GM21825 (cell line): Measurements from ENCODE around the gene NOM1.

Experiments
- ATAC-seq: cut with Tn5 transposase; IDR thresholded peaks from one replicate; pipeline ENCODE4 v1.9.1; 2021; ENCODE audit warnings: mild to moderate bottlenecking, moderate library complexity; ENCODE audit not compliant: unreplicated experiment

Gene NOM1

DNA sequence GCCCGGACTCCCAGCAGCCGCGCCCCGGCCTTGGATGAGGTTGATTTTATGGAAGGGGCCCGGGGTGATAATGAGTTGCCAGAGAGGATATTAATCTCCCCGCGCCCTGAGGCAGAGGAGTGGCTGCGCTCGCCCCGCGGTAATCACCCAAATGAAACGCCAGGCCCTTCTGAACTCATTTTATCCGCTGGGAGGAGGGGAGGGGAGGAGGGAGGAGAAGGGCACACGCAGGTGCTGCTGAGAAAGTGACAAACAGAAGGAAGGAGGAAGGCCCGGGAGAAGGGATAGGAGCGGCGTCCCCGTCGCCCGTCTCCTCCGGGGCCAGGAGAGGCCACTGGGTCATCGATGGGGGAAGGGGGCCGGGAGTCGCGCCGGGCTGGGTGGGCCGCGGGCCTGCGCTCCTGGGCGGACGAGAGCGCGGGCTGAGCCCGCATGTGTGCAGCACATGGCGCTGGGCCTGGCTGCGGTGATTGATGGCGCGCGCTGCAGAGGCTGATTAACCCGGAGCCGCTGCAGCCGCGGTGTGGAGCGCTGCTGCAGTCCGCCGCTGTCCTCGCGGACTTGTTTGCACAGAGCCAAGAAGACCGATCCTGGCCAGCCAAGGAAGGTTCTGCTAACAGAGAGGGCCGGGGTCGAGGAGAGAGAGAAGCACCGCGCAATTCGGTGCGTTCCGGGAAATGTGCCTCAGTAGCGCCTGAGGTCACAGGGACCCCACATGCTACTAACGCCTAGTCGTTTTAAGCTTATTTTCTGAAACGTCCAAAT is 54.4 kb downstream of the NOM1 start:
- ATAC-seq = no peak

DNA sequence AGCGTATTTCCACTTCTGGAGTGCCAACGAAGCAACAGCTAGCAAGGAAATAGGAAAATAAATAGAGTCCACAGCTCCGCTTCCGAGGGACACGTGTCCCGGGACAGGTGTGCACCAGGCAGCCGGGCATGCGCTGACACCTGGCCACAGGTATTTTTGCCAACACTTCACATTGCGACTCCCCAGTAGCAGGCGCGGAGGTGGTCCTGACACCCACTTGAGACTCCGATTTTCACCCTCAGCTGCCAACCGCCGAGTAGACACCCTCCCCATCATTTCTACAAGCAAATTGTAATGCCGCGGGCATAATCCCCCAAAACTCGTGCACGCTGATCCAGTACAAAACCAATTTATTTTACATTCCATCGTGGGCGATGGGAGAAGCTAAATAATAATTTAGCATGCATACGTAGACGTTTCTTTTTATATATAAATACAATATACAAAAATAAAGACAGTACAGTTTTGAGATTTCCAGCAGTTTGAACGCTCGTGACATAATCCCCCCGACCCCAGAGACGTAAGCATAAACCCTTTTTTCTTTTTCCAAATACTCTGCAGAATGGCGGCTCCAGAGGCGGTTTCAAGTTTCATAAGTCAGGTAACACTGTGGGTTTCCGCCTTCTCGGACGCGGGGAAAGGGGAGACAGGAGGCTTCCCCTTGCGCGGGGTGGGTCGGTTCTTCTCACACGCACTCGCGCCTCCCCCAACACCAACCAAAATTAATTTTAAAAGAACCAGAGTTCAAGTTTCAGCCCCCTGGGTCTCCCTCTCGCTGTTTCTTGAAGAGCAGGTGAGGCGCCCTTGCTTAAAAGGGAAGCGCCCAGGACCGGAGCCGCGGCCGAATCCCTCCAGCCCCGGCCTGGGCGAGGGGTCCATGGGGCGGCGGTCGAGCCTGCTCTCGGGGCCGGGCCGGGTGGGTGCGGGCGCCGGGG is 55.3 kb downstream of the NOM1 start:
- no peak for ATAC-seq

DNA sequence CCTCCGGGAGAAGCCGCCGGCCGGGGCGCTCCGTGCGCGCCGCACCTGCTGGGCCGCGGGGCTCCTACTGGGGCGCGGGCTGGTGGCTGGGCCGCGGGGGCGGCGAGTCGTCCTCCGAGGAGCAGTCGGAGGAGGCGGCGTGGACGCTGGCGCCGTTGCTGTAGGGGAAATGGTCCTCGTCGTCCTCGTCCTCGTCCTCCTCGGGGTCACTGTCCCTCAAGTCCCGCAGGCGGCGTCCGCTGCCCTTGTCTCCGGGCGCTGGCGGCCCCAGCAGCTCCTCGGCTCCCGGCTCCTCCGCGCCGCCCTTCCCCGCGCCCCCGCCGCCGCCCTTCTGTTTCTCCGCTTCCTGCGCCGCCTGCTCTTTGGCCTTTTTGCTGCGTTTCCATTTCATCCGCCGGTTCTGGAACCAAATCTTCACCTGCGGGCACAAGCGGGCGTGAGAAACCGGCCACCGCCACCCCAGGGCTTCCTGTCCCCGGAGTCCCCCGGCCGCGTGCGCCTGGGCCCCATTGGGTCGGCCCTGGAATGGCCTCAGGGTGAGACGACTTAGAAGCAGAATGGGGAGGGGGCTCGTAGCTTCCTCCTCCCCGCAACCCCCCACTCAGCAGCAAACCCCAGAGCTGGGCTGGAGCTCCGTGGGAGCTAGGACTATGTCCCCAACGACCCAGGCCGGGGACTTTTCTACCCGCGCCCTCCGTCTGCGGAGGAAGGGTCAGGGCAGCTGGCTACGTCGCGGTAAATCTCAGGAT is 56.1 kb downstream of the NOM1 start:
- ATAC-seq = no peak

DNA sequence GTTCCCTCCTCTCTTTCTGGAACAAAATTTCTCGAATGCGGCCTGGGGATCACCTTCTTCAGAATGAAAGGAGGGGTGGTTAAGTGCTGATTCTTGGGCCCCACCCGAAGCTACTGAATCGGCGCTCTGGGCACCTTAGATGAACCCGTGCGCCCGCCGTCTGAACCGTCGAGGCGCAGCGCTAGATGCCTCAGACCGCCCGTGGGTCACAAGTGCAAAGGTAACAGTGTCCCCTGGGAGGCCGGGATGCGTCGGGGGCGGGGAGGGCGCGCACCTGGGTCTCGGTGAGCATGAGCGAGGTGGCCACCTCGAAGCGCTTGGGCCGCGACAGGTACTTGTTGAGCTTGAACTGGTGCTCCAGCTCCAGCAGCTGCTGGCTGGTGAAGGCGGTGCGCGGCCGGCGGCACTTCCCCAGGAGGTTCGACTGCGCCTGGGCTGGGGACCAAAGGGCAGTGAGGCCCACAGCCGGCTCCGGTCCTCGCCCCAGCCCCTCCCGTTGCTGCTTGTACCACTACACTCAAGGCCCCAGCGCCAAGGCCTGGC is 56.8 kb downstream of the NOM1 start:
- no peak for ATAC-seq

DNA sequence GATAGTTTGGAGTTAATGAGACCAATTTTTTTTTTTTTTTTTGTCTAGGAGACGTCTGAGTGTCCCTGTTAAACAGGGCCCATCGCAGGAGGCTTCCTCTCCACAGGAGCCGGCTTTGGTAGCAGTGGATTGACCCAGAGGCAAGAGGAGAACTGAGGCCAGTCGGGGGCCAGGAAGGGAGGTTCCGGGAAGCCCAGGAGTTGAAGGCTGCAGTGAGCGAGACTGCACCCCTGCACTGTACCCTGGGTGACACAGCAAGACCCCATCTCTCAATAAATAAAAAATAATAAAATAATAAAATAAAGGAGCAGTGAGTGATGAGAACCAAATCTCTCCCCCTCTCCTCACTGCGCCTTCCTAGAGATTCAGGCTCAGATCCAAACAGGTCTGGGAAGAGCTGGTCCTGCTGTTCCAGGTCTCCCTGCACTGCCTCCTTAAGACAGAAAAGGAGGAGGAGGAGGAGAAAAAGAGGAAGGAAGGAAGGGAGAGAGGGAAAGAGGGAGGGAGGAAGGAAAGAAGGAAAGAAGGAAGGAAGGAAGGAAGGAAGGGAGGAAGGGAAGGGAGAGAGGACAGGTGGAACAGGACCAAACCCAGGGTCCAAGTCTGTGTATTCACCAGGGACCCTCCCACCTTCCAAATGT is 57.4 kb downstream of the NOM1 start:
- ATAC-seq = no peak

DNA sequence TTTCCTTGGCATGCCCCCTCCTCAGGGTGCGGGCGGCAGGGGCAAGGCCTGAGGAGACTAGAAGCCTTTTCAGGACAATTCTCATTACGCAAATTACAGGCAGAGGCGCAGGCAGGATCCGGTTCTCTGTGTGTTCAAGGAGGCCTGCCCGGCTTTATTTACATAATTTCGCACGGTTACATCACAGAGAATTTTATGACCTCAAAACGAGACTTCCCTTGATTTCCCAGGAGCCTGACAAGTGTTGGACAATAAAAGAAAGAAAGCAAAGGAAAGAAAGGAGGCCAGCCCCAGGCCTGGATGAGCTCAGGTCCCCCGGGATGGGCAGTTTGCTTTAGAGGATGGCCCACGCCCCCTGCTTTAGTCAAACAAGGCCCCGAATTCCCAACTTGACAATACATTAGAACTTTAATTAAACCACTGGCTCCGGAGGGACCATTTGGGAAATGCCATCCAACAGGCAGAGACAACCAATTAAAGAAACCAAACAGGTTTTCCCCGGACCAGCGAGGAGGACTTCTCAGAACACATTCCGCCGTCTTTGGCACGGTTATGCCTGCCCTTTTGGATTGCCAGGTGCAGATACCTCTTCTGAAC is 58.1 kb downstream of the NOM1 start:
- ATAC-seq = no peak

DNA sequence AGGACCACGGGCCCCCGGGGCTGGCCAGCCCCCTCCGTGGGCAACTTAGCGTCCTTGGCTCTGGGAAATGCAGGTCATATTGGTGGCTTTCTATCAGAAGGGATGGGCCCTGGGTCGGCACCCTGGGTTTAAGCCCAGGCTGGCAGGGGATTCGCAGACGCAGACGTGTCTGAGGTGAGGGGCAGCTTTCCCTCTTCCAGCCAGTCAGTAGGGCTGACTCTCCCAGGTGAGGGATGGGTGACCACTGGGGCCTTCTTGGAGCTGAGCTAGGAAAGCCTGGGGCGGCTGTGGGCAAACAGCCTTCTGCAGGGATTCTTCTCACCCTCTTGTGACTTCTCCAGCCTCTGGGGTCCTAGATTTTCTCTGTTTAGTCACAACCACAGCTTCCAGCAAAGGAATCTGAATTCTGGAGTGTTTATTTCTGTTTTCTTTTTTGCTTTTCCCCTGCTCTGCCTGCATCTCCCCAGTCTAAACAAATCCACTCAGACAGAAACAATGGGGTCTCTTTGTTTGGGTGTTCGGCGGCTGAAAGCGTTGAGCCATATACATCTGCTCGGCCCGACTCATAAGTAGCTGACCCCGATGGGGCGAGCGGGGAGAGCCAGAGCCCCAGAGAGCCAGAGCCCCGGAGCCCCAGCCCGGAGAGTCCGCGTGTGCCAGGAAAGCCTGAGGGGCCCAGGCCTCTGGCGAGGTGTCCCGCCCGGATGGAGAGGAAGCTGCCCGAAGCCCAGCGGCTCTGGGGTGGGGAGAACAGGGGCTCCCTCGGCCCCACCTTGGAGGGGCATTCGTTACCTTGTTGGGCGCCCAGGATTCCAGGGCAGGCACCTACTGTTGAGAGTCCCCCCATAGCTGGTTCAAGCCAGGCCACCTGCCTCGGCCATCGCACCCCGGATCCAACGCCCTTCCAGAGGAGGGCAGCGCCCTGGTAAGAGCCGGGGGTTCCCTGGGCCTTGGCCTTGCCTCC is 59.0 kb downstream of the NOM1 start:
- no peak for ATAC-seq

DNA sequence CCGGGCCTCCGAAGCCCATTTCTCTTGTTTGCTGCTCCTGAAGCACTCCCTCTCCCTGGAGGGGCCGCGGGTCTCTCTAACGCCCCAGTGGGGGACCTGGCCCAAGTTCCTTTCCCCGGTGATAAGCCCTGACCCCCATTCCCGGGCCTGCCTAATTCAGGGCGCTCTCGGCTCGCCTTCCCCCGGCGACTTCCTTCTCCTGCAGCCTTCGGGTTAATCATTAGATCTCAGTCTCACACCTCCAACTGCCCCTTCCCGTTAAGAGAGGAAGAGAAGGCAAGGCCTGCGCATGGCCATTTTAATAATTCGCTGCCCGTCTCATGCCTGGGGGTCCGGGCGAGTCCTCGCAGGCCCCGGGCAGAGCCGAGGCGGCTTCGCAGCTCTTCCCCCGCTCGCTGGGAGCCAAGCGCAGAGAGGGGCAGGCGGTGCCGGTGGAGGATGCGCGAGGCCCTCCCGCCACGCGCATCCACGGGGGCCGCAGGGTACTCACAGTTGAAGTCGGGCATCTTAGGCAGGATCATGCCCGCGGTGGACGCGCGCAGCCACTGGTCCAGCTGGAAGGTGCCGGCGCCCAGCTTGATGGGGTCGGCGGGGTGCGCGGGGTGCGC is 59.8 kb downstream of the NOM1 start:
- peak; percentile 22 for ATAC-seq

DNA sequence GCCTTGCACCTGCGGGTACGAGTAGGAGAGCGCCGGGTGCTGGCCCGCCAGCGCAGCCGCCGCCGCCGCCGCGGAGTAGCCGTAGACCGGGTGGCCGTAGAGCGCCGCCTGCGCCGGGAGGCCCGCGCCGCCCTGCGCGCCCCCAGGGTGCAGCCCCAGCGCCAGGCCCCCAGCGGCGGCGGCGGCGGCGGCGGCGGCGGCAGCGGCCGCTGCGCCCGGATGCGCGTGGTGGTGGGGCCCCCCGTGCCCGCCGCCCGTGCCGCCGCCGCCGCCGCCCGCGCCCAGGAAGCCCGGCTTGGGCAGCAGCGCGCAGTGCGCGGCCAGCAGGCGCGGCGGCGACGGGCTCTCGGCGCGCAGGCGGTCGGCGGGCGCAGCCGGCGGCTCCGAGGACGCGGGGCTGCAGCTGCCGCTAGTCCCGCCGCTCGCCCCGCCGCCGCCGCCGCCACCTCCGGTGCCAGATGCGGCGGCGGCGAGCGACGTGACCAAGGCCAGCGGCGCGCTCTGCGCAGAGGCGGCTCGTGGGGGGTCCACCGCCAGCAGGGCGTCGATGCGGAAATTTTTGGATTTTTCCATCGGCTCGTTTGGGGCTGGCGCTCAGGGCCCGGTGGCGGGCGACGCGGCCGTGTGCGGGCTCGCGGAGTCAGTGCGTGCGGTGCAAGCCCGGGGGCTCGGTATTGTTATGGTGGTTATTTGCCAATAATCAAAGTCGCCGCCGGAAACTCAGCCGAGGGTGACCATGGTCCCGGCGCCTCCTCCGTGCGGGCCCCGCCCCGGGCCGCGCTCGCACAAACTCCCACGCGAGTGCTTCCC is 60.5 kb downstream of the NOM1 start:
- ATAC-seq = peak; percentile 3

DNA sequence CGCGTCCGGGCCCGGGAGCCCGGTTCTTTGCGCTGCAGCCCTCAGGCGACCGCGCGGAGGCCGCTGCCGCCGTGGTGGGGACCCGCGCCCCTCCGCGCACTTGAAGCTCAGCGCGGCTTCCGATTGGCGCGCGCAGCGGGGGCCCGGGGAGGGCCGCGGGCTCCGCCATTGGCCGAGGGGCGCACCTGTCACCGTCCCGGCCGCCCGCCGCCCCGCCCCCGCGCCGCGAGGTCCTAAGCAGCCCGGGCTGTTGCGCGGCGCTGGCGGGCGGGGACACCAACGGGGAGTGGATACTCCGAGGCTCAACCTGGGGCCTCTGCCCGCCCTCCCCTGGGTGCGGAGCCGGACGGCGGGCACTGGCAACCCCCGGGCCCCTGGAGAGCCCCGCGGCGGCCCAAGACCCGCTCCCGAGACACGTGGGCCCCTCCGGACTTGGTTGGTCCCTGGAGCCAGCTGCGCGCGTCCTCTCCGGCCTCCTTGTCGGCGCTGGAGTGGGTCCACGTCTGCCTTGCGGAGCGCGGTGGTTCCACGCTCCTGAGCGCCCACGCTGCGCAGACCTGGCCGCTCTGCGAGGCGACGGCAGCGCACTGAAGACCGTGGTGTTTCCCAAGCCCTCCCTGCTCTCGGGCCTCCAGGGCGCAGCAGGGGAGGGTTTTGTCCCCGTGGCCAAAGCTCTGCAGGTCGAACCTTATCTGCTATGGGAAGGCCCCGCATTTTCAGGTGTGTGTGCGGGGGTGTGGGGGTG is 61.2 kb downstream of the NOM1 start, which contains the start of gene MNX1:
Gene MNX1, minus strand, starts transcription at position 76 of the 745 bp plus-strand sequence. CDS start 313 bp downstream, outside the sequence.
- peak; percentile 73 for ATAC-seq

DNA sequence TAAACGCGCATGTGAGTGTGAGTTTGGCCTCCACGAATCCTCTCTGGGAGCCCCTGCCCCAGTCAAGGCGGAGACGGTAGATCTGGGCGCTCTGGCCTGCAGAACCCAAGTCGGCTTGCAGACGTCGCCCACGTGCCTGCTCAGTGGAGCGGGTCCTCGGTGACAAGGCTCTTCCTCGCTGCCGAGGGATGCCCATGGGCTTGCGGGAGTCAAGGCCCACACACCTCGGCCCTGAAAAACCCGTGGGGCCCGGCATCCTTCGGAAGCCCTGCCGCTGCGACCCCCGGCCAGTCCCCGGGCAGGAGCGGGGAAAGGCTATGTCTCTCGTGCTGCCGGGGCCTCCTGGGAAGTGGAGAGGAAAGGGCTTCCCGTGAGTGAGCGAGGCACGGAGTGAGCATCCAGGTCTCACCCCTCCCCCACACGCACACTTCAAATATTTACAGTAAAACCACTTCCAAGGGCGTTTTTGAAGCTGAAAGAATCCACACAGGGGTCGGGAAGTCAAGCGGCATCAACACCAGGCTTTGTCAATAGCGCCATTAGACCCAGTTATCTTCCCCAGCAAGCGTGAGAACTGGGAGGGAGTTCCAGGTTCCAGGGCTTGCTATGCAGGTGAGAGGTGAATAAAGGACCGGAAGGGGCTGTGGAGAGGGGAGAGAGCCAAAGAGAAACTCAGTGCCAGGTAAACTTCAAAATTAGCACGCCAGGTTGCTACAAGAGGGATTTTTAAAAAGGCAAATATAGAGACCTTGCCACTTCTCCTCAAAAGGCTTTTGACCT is 62.0 kb downstream of the NOM1 start:
- no peak for ATAC-seq

DNA sequence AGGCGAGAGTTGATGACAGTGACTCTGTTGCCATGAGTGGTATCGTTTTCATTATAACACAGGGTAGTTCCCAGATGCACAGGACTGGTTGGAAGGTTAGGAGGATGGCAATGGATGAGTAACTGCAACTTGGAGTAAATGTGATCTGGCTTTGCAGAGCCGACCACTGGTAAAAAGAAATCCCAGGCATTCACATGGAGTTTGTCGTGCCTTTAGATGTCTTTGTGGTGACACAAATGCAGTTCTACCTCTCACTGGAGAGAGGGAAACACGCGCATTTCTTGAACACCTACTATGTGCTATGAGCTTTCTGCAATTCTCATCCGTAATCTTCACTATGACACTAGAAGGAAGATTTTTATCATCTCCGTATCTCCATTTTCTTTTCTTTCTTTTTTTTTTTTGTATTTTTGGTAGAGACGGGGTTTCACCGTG is 62.6 kb downstream of the NOM1 start:
- no peak for ATAC-seq

DNA sequence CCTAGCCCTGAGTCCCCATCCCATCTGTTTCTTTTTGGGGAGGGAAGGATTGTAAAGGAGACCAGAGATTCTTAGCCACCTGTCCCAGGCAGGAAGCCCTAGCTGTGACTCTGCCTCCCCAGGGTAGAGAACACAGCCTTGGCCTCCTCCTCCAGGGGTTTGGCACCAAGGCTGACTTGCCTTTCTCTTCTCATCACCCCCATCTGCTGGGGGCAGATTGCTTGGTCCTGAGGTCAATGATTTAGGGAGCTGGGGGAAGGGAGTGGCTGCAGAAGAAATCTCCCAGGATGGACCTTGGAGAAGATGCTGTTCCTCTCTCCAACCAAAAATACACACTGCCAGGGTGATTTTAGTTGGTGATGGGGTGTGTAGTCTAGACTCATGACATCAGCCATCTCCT is 63.6 kb downstream of the NOM1 start:
- no peak for ATAC-seq

DNA sequence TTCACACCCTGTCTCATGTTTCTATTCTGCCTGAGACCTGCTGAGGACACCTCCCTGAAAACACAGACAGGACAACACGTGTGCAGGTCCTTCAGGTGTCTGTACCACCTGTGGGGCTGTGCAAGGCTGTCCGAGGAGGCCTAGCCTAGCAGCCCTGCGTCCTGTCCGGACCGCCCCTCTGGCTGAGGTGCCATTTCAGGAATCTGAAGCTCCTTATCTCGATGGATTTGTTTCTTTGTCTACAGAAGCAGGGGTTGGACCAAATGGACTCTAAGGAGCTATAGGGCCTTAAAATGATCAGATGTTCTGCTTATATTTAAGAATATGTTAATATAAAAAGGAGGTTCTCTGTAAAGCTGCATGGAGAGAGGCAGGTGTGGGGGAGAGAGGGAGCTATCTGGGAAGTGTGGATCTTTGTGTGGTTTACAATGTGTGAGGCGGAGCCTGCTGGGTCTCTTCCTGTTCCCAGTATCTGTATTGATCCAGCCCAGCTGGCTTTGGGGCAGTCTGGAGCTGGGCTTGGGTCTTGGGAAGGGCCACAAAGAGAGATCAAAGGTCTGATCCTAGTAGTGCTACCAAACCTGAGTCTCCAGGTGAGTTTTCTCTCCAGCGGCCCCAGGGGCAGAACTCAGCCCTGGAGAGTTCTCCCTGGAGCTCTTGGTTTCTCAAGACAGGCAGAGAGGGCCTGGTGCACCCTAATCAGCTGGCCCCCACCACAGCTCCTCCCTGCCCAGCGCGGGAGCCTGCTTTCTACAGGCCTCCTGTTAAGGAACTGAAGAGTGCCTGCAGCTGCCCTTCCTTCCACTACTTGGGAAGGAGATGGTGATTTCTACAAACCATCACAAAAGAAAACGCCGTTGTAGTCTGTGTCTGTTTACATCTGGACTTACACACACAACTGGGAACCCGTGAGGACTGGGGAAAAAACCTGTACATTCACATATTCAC is 64.4 kb downstream of the NOM1 start:
- ATAC-seq = no peak
